GM19463 (cell line): ENCODE measurements around the gene TPRA1.

Experiments used
- ATAC-seq: cut with Tn5 transposase; IDR thresholded peaks from one replicate; pipeline ENCODE4 v1.9.1; 2021; ENCODE audit warnings: mild to moderate bottlenecking, moderate library complexity; ENCODE audit not compliant: unreplicated experiment

TPRA1 gene

DNA sequence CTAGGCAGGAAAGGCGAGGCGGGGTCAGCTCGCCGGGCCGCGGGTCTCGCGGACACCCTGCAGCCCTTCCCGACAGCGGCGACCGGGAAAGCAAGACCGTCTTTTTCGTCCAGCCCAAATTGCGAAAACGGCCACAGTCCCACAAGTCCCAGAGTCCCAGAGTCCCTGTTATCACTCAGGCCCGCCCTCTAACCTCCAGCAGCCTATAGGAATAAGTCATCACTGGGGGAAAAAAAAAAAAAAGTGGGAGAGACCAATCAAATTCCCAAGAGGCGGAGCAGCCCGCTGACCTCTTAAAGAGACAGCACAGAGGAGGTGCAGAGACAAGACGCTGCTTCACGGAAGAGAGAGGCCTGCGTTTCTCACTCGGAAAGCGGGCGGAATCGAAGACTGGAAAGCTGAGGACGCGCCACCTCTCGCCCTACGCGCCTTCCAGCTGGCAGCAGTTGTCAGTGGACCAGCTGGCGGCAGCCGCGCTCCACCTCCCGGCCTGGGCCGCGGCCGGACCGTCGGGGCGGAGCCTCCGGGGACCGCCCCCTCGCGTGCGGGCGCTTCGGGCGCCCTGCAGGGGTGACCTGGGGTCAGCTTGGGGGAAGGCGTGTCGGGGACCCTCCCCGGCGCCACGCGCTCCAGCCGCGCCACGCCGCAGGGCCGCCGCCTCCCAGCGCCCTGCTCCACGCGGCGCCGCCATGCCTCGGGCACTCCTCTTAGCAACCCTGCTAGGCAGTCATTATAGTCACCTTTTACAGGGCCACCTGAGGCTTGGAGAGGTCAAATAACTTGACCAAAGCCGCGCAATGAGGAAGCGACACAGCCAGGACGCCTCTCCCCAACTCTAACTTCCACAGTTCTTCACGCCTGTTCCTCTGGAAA is at the start of gene TPRA1:
TPRA1 (minus strand) TSS at position 141 of the 873 bp plus-strand sequence. CDS start 10,587 bp downstream, outside the sequence.
- peak; percentile 66 for ATAC-seq

GRCh38 chr3:127640042-127640355 is 49.5 kb upstream of the TPRA1 start:
- ATAC-seq, result no peak

DNA sequence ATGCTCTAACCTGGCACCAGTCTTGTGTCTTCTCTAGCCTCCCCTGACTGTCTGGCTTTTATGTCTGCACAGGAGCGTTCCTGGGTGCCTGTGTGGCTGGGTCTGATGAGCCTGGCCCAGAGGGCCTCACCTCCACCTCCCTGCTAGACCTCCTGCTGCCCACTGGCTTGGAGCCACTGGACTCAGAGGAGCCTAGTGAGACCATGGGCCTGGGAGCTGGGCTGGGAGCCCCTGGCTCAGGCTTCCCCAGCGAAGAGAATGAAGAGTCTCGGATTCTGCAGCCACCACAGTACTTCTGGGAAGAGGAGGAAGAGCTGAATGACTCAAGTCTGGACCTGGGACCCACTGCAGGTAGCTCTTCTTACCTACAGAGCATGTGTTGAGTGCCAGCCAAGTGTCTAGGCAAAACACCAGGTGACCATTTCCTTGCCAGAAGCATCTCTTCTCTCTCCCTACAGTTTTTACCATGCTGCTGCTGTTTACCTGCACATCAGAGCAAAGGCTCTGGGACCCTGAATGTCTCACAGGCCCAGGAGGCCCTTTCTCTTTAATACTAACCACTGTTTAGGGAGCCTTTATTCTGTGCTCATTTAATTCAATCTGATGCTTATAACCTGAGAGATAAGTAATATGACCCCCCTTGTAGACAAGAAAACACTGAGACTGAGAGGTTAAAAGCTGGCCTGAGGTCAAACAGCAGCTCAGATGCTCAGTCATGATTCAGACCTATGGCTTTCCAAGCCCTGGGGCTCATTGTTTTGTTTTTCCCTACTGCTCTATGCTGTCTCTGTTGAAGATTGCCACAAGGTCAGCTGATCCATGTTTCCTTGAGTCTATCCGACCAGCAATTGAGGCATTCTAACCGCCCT is 48.9 kb upstream of the TPRA1 start:
- ATAC-seq, result no peak

DNA sequence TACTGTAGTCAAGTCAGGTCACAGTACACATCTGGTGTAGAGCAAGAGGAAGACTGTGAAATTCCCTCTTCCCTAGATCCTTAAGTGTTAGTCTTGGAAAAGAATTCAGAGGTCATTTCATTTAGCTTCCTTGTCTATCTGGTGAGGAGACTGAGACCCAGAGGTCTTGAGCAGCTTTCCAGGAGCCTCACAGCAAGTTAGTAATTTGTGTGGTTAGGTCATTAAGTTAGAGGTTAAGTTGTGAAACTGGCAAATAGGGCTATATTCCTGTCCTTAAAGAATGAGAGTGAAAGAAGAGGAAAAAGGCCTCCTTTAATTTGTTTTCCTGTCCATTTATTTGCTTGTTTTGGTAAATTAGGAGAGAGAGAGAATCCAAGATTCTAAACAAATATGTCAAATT is 47.4 kb upstream of the TPRA1 start:
- no peak for ATAC-seq

DNA sequence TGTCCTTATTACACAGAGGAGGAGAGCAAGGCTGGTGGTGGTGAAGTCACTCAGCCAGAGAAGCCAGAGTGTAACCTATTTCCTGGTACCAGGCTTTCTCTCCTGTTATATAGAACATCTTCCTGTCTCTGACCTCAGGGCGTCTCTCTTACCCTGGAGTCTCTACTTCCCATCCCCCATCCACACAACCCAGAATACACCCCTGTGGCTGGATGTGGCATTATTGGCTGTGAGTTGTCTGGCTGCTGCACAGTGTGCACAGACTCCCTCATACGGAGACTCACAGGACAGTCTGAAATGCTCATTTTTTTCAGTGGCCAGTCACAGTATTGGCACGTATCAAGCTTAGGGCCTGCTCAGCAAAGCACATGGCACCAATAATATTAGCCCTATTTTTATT is 47.0 kb upstream of the TPRA1 start:
- no peak for ATAC-seq

GRCh38 chr3:127634653-127635052 is 44.1 kb upstream of the TPRA1 start:
- ATAC-seq, result no peak

DNA sequence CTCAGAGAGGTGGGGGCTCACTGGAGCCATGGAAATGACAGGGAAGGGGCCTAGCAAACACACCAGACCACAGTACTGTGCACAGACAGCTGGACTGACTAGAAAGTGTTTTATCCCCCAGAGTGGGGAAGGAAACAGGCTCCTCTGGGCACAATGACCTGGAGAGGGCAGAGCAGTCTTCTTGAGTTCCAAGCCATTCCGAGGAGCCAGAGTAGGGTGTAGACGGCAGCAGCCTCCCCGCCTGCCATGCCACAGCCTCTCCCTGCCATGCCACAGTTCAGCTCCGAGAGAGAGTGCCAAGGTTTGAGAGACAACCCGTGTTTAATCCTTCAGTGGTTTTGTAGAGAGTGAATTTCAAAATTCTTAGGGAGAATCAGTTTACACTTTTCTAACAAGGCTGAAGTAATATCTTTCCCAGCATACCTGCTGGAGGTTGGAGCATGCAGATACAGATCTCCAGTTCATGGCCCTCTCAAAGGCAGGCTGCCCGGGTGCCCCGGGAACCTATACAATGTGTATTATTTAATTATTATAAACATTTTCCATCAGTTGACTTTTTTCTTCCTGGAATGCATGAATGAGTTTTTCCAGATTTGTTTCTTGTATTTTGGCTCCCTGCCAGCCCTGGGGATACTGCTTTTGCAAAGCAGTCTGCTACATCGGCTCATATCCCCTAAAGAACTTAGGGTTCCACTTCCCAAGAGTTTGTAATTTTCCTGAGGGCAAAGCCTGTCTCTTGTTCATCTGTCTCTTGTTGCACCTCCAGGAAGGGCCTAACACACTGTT is 41.7 kb upstream of the TPRA1 start:
- ATAC-seq, result no peak

GRCh38 chr3:127630811-127631714 is 40.5 kb upstream of the TPRA1 start:
- no peak for ATAC-seq

- ATAC-seq, result no peak
Observed at GRCh38 chr3:127629467-127630403, 39.2 kb upstream of the TPRA1 start.

DNA sequence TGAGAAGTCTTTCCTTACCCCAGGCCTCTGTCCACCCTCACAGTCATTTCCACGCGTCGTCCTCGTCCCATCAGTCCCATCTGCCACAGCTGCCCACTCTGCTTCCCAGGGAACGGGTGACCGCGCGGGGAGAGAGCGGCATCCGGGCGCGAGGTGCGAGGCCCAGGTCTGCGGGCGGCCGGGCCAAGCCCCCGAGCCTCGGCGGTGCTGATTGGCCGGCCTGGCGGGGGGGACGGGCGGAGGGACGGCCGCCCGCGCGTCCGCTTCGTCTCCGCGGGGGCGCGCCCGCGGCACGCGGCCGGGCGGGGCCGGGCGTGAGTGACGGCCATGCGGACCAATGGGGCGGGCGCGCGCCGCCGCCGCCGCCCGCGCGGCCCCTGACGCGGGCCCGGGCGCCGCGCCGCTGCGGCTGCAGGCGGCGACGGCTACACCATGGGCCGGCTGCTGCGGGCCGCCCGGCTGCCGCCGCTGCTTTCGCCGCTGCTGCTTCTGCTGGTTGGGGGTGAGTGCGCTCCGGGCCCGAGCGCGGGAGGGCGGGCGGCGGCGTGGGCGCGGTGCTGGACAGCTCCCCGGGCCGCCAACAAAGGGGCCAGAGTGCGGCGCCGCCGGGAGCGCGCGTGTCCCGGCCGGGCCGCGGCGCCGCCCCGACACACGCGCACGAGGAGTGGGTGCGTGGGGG is 38.4 kb upstream of the TPRA1 start, which contains the start of gene PODXL2:
PODXL2 (plus strand) TSS at position 398 of the 679 bp plus-strand sequence; CDS start at position 433, 35 bp downstream.
- no peak for ATAC-seq

DNA sequence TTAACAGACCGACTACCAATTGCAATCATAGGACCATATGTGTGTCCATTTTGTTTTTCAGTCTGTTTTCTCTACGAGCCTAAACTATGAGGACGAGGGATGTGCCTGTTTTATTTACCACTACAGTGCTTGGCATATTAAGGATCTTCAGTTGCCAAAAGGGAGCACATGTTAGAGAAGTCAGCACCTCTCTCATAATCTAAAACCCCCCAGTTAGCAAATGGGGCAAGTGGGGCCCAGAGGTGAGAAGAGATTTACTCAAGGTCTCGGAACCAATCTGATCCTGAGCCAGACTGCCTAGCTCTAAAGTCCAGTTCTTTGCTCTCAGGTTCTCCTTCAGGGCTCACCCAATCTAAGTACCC is 37.9 kb upstream of the TPRA1 start:
- ATAC-seq, result no peak

DNA sequence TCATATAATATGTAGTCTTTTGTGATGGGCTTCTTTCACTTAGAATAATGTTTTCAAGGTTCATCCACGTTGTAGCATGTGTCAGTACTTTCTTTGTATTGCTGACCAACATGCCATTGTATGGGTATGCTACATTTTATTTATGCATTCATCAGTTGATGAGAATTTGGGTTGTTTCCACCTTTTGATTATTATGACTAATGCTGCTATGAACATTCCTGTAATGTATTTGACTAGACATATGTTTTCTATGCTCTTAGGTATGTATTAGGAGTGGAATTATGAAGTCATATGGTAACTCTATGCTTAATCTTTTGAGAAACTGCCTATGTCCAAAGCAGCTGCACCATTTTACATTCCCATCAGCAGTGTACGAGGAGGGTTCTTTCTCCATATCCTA is 35.3 kb upstream of the TPRA1 start:
- no peak for ATAC-seq

- ATAC-seq, result no peak
Observed at GRCh38 chr3:127624063-127624462, 33.5 kb upstream of the TPRA1 start.

GRCh38 chr3:127622772-127623576 is 32.4 kb upstream of the TPRA1 start:
- ATAC-seq, result no peak

GRCh38 chr3:127622031-127622430 is 31.5 kb upstream of the TPRA1 start:
- ATAC-seq, result no peak

DNA sequence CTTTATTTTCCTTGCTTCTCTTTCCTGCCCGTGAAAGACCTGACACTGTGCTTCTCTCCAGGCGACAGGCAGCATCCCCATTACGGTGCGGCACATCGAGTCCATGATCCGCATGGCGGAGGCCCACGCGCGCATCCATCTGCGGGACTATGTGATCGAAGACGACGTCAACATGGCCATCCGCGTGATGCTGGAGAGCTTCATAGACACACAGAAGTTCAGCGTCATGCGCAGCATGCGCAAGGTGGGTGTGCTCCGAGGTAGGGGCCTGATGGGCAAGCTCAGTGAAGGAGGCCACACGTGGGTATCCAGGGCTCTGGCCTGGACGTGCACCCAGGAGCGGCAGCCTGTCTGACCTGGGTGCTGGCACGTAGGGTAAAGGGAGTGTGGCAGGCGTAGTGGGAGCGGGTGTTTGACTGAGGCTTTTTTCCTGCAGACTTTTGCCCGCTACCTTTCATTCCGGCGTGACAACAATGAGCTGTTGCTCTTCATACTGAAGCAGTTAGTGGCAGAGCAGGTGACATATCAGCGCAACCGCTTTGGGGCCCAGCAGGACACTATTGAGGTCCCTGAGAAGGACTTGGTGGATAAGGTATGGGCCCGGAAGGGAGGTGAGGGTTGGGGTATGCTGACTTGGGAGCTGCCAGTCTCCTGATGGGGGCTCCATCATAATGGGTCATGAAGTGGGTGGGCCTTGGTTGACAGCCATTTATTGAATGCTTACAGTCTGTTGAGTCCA is 30.3 kb upstream of the TPRA1 start:
- ATAC-seq, result no peak

GRCh38 chr3:127618891-127619290 is 28.4 kb upstream of the TPRA1 start:
- ATAC-seq, result no peak
